DOHH2 (cell line): ENCODE measurements around the gene SRP68.

ENCODE experiments used
- EZH2phosphoT487 ChIP-seq: fragments of 200-600 bp; sonication (generic); IDR thresholded peaks from 2 replicates; pipeline ENCODE4 v1.6.1; 2017; ENCODE audit warnings: borderline replicate concordance, mild to moderate bottlenecking, antibody characterized with exemption, low read length, moderate library complexity, mixed read lengths
- TF ChIP-seq, protein P1 (sequence below): fragments of 200-600 bp; sonication (generic); IDR thresholded peaks from one replicate; pipeline ENCODE4 v1.5.1; 2014; ENCODE audit warnings: antibody characterized with exemption, mild to moderate bottlenecking, low read depth, low read length; ENCODE audit not compliant: poor library complexity, severe bottlenecking

DNA sequence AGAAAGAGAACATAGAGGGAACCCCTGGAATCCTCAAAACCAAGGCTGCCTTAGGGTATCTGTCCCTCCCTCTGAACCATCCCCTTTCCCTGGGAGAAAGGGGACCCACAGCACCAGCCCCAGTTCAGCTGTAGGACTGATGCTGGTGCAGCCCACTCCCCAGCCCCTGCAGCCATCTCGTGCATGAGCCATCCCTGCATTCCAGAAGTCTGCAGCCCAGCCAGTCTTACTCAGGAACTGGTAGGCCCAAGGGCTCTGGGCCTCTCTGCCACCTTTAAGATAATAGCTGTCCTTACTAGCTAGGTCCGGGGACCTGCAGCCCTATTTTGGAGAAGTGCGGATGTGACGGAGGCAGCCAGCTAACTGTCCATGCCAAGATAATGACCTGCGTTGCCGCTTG is 39.2 kb downstream of the SRP68 start:
- TF ChIP-seq, protein P1, sequence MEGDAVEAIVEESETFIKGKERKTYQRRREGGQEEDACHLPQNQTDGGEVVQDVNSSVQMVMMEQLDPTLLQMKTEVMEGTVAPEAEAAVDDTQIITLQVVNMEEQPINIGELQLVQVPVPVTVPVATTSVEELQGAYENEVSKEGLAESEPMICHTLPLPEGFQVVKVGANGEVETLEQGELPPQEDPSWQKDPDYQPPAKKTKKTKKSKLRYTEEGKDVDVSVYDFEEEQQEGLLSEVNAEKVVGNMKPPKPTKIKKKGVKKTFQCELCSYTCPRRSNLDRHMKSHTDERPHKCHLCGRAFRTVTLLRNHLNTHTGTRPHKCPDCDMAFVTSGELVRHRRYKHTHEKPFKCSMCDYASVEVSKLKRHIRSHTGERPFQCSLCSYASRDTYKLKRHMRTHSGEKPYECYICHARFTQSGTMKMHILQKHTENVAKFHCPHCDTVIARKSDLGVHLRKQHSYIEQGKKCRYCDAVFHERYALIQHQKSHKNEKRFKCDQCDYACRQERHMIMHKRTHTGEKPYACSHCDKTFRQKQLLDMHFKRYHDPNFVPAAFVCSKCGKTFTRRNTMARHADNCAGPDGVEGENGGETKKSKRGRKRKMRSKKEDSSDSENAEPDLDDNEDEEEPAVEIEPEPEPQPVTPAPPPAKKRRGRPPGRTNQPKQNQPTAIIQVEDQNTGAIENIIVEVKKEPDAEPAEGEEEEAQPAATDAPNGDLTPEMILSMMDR, result no peak
- no peak for TF ChIP-seq EZH2phosphoT487
